Memory B cell (primary cell): ENCODE measurements around the gene WBP2NL.
A peak's percentile ranks its signal among the peaks of the same experiment; 100 is the strongest.

Experiments used
- ATAC-seq: fragments of 150-1000 bp; cut with Tn5 transposase; 2 replicates; pipeline ENCODE4 v1.10.0; 2021; ENCODE audit warnings: low read depth, mild to moderate bottlenecking, moderate library complexity
- DNase-seq, 2 donors: peaks; one replicate each; pipeline ENCODE4 v3.0.0; 2022; ENCODE audit warnings: low spot score in 2 of 2
- H3K27ac Mint-ChIP-seq: one replicate; pipeline ENCODE4 v1.8.0; 2022; ENCODE audit warnings: mild to moderate bottlenecking, moderate library complexity, mixed read lengths
- H3K27me3 Mint-ChIP-seq: one replicate; pipeline ENCODE4 v1.8.0; 2022; ENCODE audit warnings: mixed read lengths
- H3K36me3 Mint-ChIP-seq: one replicate; pipeline ENCODE4 v1.8.0; 2022; ENCODE audit warnings: mild to moderate bottlenecking, mixed read lengths
- H3K4me1 Mint-ChIP-seq: one replicate; pipeline ENCODE4 v1.8.0; 2022; ENCODE audit warnings: mixed read lengths
- H3K4me3 Mint-ChIP-seq: one replicate; pipeline ENCODE4 v1.8.0; 2022; ENCODE audit warnings: mild to moderate bottlenecking, moderate library complexity, mixed read lengths
- H3K9me3 Mint-ChIP-seq: one replicate; pipeline ENCODE4 v1.8.0; 2022; ENCODE audit warnings: mixed read lengths

WBP2NL gene

DNA sequence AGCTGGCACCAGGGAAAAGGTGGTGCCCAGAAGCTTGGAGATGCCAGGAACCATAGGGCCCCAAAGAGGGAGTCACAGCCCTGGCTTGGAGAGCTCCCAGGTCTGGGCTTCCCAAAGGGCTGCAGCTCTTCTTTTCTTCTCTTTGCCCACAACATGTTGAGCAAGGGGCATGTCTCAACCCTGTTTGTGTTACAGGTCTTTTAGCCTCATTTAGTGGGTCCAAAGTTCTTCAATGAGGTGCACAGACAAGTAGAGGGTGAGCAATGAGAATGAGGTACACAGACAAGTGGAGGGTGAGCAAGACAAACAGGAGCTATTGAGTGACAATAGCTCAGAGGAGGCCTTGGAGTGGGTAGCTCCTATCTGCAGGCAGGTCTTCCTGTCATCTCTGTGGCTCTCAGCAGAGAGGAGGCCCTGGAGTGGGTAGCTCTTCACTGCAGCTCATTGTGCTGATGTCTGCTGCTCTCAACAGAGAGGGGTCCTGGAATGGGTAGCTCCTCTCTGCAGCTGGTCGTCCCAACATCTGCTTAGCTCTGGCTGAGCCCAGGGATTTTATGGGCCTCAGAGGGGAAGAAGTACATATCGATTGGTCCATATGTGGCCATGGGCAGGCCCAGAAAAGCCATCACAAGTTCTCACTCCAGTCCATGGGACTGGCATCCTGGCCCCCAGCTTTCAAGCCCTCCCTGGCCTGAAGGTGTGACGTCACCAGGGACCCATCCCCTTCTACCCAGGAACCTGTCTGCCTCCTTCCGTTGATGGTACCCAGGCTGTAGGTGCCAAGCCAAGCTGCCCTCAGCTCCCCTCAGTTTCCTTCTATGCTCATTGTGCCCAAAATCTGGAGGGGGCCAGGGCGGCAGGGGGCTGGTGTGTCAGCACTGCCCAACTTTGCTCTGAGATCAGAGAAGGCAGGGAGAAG lies 34.9 kb downstream of the WBP2NL start:
- DNase-seq (no peak), ATAC-seq (no peak)
- H3K27ac Mint-ChIP-seq = no peak overlapping the region
- H3K27me3 Mint-ChIP-seq = no peaks in the 10 kb centered on the region
- H3K4me1 Mint-ChIP-seq = peaks cover 17% of the 10 kb centered on the region
- peaks cover 11% of the 10 kb centered on the region for H3K9me3 Mint-ChIP-seq
- peaks cover 18% of the 10 kb centered on the region for H3K36me3 Mint-ChIP-seq
- H3K4me3 Mint-ChIP-seq = no peak overlapping the region

DNA sequence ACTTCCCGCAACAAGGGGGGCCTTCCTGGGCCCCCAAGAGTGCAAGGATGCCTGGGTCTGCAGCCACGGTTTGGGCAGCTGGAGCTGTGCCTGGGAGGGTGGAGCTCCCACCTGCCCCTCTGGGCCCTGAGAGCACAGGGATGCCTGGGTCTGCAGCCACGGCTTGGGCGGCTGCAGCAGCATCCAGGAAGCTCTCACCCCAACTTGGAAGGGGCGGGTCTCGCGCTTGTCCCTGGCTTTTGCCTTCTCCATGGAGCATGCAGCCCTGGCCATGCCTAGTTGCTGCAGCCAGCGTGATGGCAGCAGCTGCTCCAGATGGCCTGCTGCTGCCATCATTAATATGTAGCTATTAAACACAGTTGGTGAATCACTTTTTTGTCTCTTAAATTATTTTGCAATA lies 36.7 kb downstream of the WBP2NL start:
- ATAC-seq (no peak), DNase-seq (no peak)
- H3K4me3 Mint-ChIP-seq = no peak overlapping the region
- no peak overlapping the region for H3K27ac Mint-ChIP-seq
- H3K4me1 Mint-ChIP-seq = peaks cover 21% of the 10 kb centered on the region
- H3K27me3 Mint-ChIP-seq = no peaks in the 10 kb centered on the region
- H3K9me3 Mint-ChIP-seq = peaks cover 11% of the 10 kb centered on the region
- H3K36me3 Mint-ChIP-seq = peaks cover 18% of the 10 kb centered on the region

DNA sequence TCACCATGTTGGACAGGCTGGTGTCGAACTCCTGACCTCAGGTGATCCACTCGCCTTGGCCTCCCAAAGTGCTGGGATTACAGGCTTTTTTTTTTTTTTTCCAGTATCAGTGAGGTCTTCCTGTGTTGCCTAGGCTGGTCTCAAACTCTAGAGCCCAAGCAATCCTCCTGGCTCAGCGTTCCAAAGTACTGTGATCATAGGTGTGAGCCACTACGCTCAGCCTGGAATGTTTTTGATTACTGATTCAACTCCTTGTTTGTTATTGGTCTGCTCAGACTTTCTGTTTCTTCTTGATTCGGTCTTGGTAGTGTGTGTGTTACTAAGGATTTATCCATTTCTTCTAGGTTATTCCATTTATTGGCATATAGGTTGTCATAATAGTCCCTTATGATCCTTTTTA lies 40.7 kb downstream of the WBP2NL start:
- no peak for DNase-seq
- Mint-ChIP-seq H3K4me1 (peaks cover 13% of the 10 kb centered on the region), H3K36me3 (peaks cover 18% of the 10 kb centered on the region), H3K9me3 (peaks cover 12% of the 10 kb centered on the region), H3K27ac (no peak overlapping the region), H3K4me3 (no peak overlapping the region), H3K27me3 (no peaks in the 10 kb centered on the region)
- ATAC-seq = no peak

DNA sequence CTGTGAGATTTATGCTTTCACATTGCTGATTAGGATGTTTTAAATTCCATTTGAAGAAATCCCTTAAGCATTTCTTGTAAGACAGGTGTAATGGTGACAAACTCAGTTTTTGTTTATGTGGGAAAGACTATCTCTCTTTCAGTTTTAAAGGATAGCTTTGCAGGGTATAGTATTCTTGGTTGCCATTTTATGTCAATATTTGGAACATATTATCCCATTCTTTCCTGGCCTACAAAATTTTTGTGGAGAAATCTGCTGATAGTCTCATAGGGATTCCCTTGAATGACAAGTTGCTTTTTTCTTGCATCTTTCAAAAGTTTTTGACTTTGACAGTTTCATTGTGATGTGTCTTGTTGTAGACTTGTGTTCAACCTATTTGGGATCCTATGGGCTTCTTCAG lies 43.2 kb downstream of the WBP2NL start:
- Mint-ChIP-seq H3K27me3 (no peaks in the 10 kb centered on the region), H3K4me1 (peaks cover 13% of the 10 kb centered on the region), H3K27ac (no peak overlapping the region), H3K36me3 (peaks cover 12% of the 10 kb centered on the region), H3K9me3 (peaks cover 9% of the 10 kb centered on the region), H3K4me3 (no peak overlapping the region)
- no peak for ATAC-seq
- DNase-seq = no peak

DNA sequence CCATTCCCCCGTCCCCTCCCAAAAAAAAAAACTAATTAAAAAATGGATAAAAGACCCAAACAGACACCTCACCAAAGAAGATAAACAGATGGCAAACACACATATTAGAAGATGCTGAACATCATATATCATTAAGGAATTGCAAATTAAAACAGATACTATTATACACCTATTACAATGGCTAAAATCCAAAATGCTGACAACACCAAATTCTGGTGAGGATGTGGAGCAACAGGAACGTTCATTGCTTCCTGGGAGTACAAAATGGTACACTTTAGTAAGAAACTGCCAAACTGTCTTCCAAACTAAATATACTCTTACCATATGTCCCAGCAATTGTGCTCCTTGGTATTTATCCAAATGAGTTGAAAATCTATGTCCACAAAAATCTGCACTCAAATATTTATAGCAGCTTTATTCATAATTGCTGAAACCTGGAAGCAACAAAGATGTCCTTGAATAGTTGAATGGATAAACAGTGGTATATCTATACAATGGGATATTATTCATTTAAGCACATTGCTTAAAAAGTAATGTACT lies 52.1 kb downstream of the WBP2NL start:
- DNase-seq = no peak
- H3K9me3 Mint-ChIP-seq = no peaks in the 10 kb centered on the region
- H3K27me3 Mint-ChIP-seq = no peaks in the 10 kb centered on the region
- H3K36me3 Mint-ChIP-seq = no peaks in the 10 kb centered on the region
- no peaks in the 10 kb centered on the region for H3K4me1 Mint-ChIP-seq
- H3K27ac Mint-ChIP-seq = no peak overlapping the region
- no peak overlapping the region for H3K4me3 Mint-ChIP-seq
- ATAC-seq = no peak

DNA sequence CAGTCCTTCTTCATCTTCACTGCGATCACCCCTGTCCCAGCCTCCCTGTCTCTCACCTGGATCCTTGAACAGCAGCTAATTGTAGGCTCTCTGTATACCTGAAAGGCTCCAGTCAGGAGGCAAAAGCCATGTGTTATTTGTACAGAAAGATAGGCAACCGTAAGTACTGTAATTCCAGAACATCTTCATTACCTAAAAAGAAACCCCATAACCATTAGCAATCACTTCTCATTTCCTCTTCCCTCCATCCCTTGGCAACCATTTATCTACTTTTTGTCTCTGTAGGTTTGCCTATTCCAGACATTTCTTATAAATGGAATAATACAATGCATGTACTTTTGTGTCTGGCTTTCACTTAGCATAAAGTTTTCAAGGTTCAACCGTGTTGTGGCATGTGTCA lies 54.2 kb downstream of the WBP2NL start:
- DNase-seq (no peak), ATAC-seq (no peak)
- H3K36me3 Mint-ChIP-seq = peaks cover 10% of the 10 kb centered on the region
- H3K9me3 Mint-ChIP-seq = peaks cover 9% of the 10 kb centered on the region
- H3K27me3 Mint-ChIP-seq = no peaks in the 10 kb centered on the region
- no peak overlapping the region for H3K4me3 Mint-ChIP-seq
- H3K27ac Mint-ChIP-seq = peak overlapping the region; percentile 5
- no peaks in the 10 kb centered on the region for H3K4me1 Mint-ChIP-seq

DNA sequence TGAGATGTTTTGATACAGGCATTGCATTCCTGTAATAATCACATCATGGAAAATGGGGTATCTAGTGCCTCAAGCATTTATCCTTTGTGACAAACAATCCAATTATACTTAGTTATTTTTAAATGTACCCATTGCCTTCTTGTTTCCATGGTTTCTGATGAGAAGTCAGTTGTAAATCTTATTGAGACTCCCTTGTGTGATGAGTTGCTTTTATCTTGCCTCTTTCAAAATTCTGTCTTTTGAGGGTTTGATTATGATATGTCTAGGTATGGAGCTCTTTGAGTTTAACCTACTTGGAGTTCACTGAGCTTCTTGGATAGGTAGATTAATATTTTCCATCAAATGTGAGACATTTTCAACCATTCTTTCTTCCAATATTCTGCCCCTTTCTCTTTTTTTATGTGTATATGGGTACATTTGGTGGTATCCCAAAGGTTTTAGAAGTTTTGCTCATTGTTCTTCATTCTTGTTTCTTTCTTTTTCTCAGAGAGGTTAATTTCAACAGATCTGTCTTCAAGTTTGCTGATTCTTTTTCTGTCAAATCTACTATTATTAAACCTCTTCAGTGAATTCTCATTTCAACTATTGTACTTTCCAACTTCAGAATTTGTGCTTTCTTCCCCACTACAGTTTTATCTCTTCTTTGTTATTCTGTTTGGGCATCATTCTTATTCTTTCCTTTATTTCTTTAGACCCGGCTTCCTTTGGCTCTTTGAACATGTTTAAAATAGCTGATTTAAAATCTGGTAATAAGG lies 58.3 kb downstream of the WBP2NL start:
- no peaks in the 10 kb centered on the region for H3K27me3 Mint-ChIP-seq
- no peaks in the 10 kb centered on the region for H3K4me1 Mint-ChIP-seq
- peaks cover 25% of the 10 kb centered on the region for H3K36me3 Mint-ChIP-seq
- no peak overlapping the region for H3K4me3 Mint-ChIP-seq
- no peak for ATAC-seq
- no peak overlapping the region for H3K27ac Mint-ChIP-seq
- peaks cover 9% of the 10 kb centered on the region for H3K9me3 Mint-ChIP-seq
- DNase-seq = no peak

DNA sequence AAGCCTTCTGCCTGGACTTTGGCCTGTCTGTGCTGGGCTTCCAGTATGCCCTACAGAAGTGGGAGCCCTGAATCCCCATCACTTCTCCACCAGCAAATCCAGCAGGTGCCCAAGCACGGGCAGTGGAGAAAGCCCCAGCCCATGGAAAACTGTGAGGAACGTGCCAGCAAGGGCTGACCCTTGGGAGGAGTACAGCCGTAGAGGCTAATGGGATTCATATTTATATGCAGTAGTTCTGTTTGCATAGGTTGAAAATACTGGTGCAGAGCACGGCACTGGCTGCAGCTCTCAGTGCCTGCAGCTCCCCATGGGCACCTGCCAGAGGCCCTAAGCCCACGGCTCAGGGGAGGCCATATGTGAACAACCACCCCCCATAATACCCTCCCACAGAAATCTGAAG lies 61.9 kb downstream of the WBP2NL start:
- H3K27ac Mint-ChIP-seq = no peak overlapping the region
- DNase-seq (no peak), ATAC-seq (no peak)
- H3K4me1 Mint-ChIP-seq = no peaks in the 10 kb centered on the region
- H3K27me3 Mint-ChIP-seq = no peaks in the 10 kb centered on the region
- H3K9me3 Mint-ChIP-seq = peaks cover 9% of the 10 kb centered on the region
- peaks cover 39% of the 10 kb centered on the region for H3K36me3 Mint-ChIP-seq
- no peak overlapping the region for H3K4me3 Mint-ChIP-seq

DNA sequence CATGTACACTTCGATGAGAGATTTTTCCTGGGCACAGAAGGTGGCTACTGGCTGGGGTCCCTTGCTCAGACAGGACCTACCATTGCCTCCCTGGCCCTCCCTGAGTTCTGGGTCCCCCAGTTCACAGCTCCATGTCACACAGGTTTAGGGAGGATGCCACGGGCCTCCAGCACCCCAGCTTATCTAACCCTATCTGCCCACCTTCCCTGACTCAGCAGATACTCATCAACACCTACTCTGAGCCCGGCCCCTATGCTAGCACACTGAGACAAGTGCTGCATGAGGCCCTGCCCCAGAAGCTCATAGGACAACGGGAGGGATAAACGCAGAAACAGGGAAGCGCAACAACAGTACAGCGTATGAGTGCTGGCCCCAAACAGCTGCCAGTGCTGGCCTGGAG lies 62.5 kb downstream of the WBP2NL start:
- DNase-seq (no peak), ATAC-seq (no peak)
- peaks cover 42% of the 10 kb centered on the region for H3K36me3 Mint-ChIP-seq
- no peak overlapping the region for H3K4me3 Mint-ChIP-seq
- H3K27me3 Mint-ChIP-seq = no peaks in the 10 kb centered on the region
- no peaks in the 10 kb centered on the region for H3K4me1 Mint-ChIP-seq
- H3K9me3 Mint-ChIP-seq = peaks cover 9% of the 10 kb centered on the region
- H3K27ac Mint-ChIP-seq = no peak overlapping the region

DNA sequence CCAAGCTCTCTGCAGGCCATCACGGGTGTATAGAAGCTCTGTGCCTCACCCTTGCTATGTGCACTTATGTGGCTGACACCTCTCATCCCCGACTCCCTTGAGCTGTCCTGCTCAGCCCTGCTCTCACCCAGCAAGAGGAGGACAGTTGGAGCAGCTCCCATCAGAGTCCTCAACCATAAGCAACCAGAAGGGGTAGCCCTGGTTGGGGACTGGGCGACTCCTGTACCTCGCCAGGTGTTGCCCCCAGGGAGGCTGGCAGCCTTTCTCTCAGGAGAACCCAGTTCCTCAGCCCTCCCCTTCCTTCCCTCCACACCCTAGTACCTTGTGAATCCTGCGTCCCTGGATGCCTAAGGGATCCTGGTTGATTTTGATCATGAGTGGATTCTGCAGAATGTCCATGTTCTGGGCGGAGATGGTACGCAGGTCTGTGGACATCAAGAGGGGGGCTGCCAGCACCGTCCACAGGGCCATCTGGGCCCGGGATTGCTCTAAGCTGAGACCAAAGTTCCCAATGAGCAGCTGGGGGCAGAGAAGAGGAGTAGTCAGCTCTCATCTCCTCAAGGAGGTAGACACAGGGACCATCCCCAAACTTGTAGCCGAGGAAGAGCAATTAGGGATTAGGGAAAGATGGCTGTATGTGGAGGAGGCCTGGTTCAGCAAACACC lies 64.0 kb downstream of the WBP2NL start:
- no peaks in the 10 kb centered on the region for H3K27me3 Mint-ChIP-seq
- H3K36me3 Mint-ChIP-seq = peaks cover 37% of the 10 kb centered on the region
- no peak overlapping the region for H3K4me3 Mint-ChIP-seq
- H3K4me1 Mint-ChIP-seq = no peaks in the 10 kb centered on the region
- no peak overlapping the region for H3K27ac Mint-ChIP-seq
- no peaks in the 10 kb centered on the region for H3K9me3 Mint-ChIP-seq
- ATAC-seq (no peak), DNase-seq (no peak)

DNA sequence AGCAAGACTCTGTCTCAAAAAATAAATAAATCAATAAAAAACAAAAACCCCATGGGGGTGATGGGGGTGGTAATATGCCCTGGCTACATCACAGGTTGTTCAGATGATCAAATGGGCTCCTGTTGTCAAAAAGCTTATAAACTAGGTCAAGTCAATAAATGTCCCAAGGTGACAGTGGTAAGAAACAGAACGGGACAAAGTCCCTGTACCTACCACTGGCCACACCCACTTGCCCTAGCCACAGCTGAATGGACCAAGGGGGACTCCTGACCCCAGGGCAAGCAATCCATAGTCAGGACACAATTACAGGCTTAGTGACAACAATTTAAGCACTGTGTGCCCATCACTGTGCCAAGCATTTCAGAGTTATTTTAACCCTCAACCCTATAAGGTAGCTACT lies 66.0 kb downstream of the WBP2NL start:
- no peak for DNase-seq
- Mint-ChIP-seq H3K27ac (no peak overlapping the region), H3K36me3 (peaks cover 29% of the 10 kb centered on the region), H3K4me1 (peaks cover 3% of the 10 kb centered on the region), H3K9me3 (no peaks in the 10 kb centered on the region), H3K4me3 (no peak overlapping the region), H3K27me3 (no peaks in the 10 kb centered on the region)
- no peak for ATAC-seq

DNA sequence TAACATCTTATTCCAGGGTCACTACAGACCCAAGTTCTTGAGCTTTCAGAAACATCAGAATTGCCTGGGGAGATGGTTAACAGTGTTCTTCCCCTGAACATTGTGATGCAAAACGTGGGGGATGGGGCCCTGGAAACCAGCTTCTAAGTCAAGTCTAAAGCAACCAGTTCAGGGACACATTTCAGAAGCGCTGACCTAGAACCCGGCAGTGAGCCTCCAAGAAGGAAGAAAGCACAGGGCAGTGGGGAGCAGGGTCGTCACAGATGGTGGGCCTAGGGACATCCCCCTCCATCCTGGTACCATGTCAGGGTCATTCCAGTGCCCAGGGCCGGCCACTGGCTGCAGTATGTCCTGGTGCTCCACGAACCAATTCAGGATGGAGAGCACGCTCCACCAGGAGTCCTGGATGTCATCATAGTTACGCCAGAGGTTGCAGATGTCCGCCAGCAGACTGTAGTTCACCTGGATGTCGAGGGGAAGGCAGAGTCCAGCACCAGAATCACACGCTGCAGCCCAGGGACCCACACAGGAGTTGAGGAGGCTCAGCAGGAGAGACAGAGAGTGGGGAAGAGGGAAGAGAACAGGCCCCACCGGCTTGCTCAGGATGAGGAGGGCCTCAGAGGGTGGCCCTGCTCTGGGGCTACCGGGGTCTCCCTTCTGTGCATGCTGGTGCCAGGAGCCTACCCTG lies 67.0 kb downstream of the WBP2NL start:
- Mint-ChIP-seq H3K4me1 (peaks cover 8% of the 10 kb centered on the region), H3K9me3 (no peaks in the 10 kb centered on the region), H3K4me3 (no peak overlapping the region), H3K36me3 (peaks cover 26% of the 10 kb centered on the region), H3K27ac (no peak overlapping the region), H3K27me3 (no peaks in the 10 kb centered on the region)
- no peak for ATAC-seq
- no peak for DNase-seq

DNA sequence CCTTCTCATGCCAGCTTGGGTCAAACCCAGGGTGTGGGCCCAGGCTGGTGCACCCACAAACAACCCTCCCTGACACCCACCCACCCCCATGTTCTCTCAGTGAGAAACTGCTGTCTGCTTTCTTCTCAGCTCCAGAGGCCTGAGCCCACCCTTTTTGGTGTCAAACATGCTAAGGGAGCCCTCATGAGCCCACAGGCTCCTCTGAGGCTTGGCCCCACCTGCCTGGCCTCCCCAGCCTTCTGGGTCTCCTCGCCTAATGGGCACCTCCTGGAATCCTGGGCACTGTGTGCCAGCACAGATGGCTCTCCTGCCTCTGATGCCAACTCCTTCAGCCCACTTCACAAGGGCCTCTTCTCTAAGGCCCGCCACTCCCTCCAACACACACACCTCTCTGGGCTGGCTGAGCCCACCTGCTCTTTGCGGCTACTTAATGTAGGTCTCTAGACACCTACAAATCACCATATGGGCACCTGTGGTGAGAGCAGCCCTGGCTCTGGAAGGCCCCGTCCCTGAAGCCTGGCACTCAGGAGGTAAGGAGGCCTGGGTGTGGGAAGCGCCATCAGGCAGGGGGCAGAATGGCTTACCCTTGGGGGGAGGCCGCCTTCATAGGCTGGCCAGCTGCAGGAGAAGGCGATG lies 67.7 kb downstream of the WBP2NL start:
- Mint-ChIP-seq H3K4me1 (peaks cover 14% of the 10 kb centered on the region), H3K9me3 (no peaks in the 10 kb centered on the region), H3K27me3 (no peaks in the 10 kb centered on the region), H3K36me3 (peaks cover 22% of the 10 kb centered on the region), H3K27ac (no peak overlapping the region), H3K4me3 (no peak overlapping the region)
- no peak for ATAC-seq
- DNase-seq = no peak
